SK-N-SH (cell line): ENCODE measurements around the gene ENKD1. TPM values are rescaled to one million over a fixed set of nuclear protein-coding genes. Genes with fewer than 3 reads are reported as not detected.

Experiments used
- CTCF ChIA-PET: fragments of 300-600, 350-600 bp; formaldehyde crosslinking; extraction: SDS; loops from one replicate; lab custom pipeline; 2021; lab: Yijun Ruan, JAX
- POLR2A ChIA-PET: fragments of 350-600 bp; sonication (Branson Sonifier 250); formaldehyde crosslinking; extraction: SDS; loops from one replicate; lab custom pipeline; 2020; ENCODE audit warnings: antibody characterized with exemption, inconsistent platforms; lab: Yijun Ruan, JAX
- DNase-seq: peaks from one replicate; pipeline ENCODE4 v3.0.0; 2012
- H2AFZ ChIP-seq: fragments of 200-600 bp; sonication (generic); 2 replicates; pipeline ENCODE4 v1.8.1; 2016; ENCODE audit warnings: antibody characterized with exemption, mild to moderate bottlenecking, low read depth
- H3F3A ChIP-seq: fragments of 200-600 bp; sonication (generic); replicated peaks from 2 replicates; pipeline ENCODE3; 2016; ENCODE audit warnings: antibody characterized with exemption, mild to moderate bottlenecking; ENCODE audit not compliant: insufficient read depth
- H3K27ac ChIP-seq, 2 experiments: fragments of 200-500 bp in 1 of 2; fragments of 200-600 bp in 1 of 2; sonication (Bioruptor generic) in 1 of 2; sonication (generic), shearing (Covaris generic) in 1 of 2; 2 replicates each; pipeline versions ENCODE4 v1.5.1 to v1.6.1; 2014 to 2016; ENCODE audit warnings: low read depth in 2 of 2, inconsistent platforms in 1 of 2, low read length in 1 of 2, mild to moderate bottlenecking in 1 of 2, mixed read lengths in 1 of 2
- H3K27me3 ChIP-seq: fragments of 200-600 bp; sonication (generic), shearing (Covaris generic); 2 replicates; pipeline ENCODE4 v1.6.1; 2016; ENCODE audit warnings: mixed run types; ENCODE audit not compliant: insufficient read depth
- H3K36me3 ChIP-seq, 2 experiments: fragments of 200-500 bp in 1 of 2; fragments of 200-600 bp in 1 of 2; sonication (Bioruptor generic) in 1 of 2; sonication (generic) in 1 of 2; replicated peaks in 1 of 2; 2 replicates each; pipeline versions ENCODE3 to v1.5.1; 2014 to 2016; ENCODE audit warnings: low read length in 1 of 2, mild to moderate bottlenecking in 1 of 2; ENCODE audit not compliant: insufficient read depth in 2 of 2, control insufficient read depth in 1 of 2
- H3K4me1 ChIP-seq, 2 experiments: fragments of 200-500 bp in 1 of 2; fragments of 200-600 bp in 1 of 2; sonication (Bioruptor generic) in 1 of 2; sonication (generic), shearing (Covaris generic) in 1 of 2; 2 replicates each; pipeline versions ENCODE4 v1.5.1 to v1.6.1; 2014 to 2016; ENCODE audit warnings: low read depth in 1 of 2, low read length in 1 of 2, mixed run types in 1 of 2; ENCODE audit not compliant: insufficient read depth in 2 of 2, control insufficient read depth in 1 of 2
- H3K4me2 ChIP-seq: fragments of 200-600 bp; sonication (generic), shearing (Covaris generic); 2 replicates; pipeline ENCODE4 v1.6.1; 2017; ENCODE audit warnings: mixed run types
- H3K4me3 ChIP-seq, 2 experiments: fragments of 200-500 bp in 1 of 2; fragments of 200-600 bp in 1 of 2; sonication (Bioruptor generic) in 1 of 2; sonication (generic), shearing (Covaris generic) in 1 of 2; 2 replicates each; pipeline versions ENCODE4 v1.5.1 to v1.8.1; 2014 to 2016; ENCODE audit warnings: low read depth in 2 of 2, inconsistent platforms in 1 of 2, low read length in 1 of 2, mild to moderate bottlenecking in 1 of 2, mixed read lengths in 1 of 2, moderate library complexity in 1 of 2
- H3K79me2 ChIP-seq: fragments of 200-600 bp; sonication (generic); 2 replicates; pipeline ENCODE4 v1.8.1; 2017; ENCODE audit warnings: mild to moderate bottlenecking; ENCODE audit not compliant: insufficient read depth
- H3K9ac ChIP-seq: fragments of 200-600 bp; sonication (generic); 2 replicates; pipeline ENCODE4 v1.6.1; 2017; ENCODE audit warnings: mixed run types
- H3K9me2 ChIP-seq: fragments of 200-600 bp; sonication (generic); 2 replicates; pipeline ENCODE4 v1.6.1; 2017; ENCODE audit warnings: mixed run types
- H3K9me3 ChIP-seq: fragments of 200-600 bp; sonication (generic); 2 replicates; pipeline ENCODE4 v1.6.1; 2017; ENCODE audit warnings: mixed run types, mild to moderate bottlenecking, moderate library complexity
- H4K20me1 ChIP-seq: fragments of 200-600 bp; sonication (generic); 2 replicates; pipeline ENCODE4 v1.6.1; 2017; ENCODE audit warnings: mild to moderate bottlenecking, mixed run types; ENCODE audit not compliant: insufficient read depth
- CTCF ChIP-seq: fragments of 200-600 bp; sonication (generic); IDR thresholded peaks from 2 replicates; pipeline ENCODE4 v1.6.1; 2017; ENCODE audit warnings: antibody characterized with exemption, mild to moderate bottlenecking, moderate library complexity
- ELF1 ChIP-seq: IDR thresholded peaks from 2 replicates; pipeline ENCODE4 v1.4.0; 2012
- EZH2phosphoT487 ChIP-seq: fragments of 200-600 bp; sonication (generic); IDR thresholded peaks from 2 replicates; pipeline ENCODE4 v1.6.1; 2017; ENCODE audit warnings: low read depth, mixed run types, mild to moderate bottlenecking, antibody characterized with exemption, moderate library complexity, borderline replicate concordance
- FOXJ3 ChIP-seq: sonication (generic); formaldehyde crosslinking; IDR thresholded peaks from 2 replicates; pipeline ENCODE4 v1.5.1; 2020; ENCODE audit warnings: mild to moderate bottlenecking, missing genetic modification reagents
- FOXM1 ChIP-seq: IDR thresholded peaks from 2 replicates; pipeline ENCODE4 v1.4.0; 2012; ENCODE audit warnings: low read depth, mild to moderate bottlenecking
- JUND ChIP-seq: IDR thresholded peaks from 2 replicates; pipeline ENCODE4 v1.4.0; 2012
- MAX ChIP-seq: IDR thresholded peaks from 2 replicates; pipeline ENCODE4 v1.4.0; 2012; ENCODE audit warnings: low read depth
- MXI1 ChIP-seq: IDR thresholded peaks from 2 replicates; pipeline ENCODE4 v1.6.1; 2012; ENCODE audit warnings: mild to moderate bottlenecking, low read depth, low read length, improper control_type of control experiment
- NFIC ChIP-seq: IDR thresholded peaks from 2 replicates; pipeline ENCODE4 v1.4.0; 2012; ENCODE audit warnings: borderline replicate concordance
- NRF1 ChIP-seq: IDR thresholded peaks from 2 replicates; pipeline ENCODE4 v1.6.1; 2012; ENCODE audit warnings: low read depth, mild to moderate bottlenecking, low read length
- RCOR1 ChIP-seq: fragments of 150-350 bp; IDR thresholded peaks from 2 replicates; pipeline ENCODE4 v1.6.1; 2017; ENCODE audit warnings: antibody characterized with exemption, low read length
- REST ChIP-seq: IDR thresholded peaks from 2 replicates; pipeline ENCODE4 v1.6.1; 2012; ENCODE audit warnings: mild to moderate bottlenecking, low read depth, low read length, moderate library complexity
- RFX5 ChIP-seq: IDR thresholded peaks from 2 replicates; pipeline ENCODE4 v1.6.1; 2012; ENCODE audit warnings: mild to moderate bottlenecking, improper control_type of control experiment, low read length
- RXRA ChIP-seq: IDR thresholded peaks from 2 replicates; pipeline ENCODE4 v1.4.0; 2012; ENCODE audit warnings: low read depth, mild to moderate bottlenecking, borderline replicate concordance
- SMC3 ChIP-seq: IDR thresholded peaks from 2 replicates; pipeline ENCODE4 v1.6.1; 2012; ENCODE audit warnings: low read depth, low read length, improper control_type of control experiment
- TCF12 ChIP-seq: IDR thresholded peaks from 2 replicates; pipeline ENCODE4 v1.4.0; 2012
- YY1 ChIP-seq: IDR thresholded peaks from 2 replicates; pipeline ENCODE4 v1.4.0; 2012; ENCODE audit warnings: low read depth, mild to moderate bottlenecking
- ZBTB33 ChIP-seq: IDR thresholded peaks from 2 replicates; pipeline ENCODE4 v1.4.0; 2012; ENCODE audit warnings: low read depth, borderline replicate concordance
- WGBS: methylation state at CpG from one replicate; pipeline ENCODE4 v1.1.6; 2017; ENCODE audit warnings: low lambda C conversion rate; 5-methylcytosine and 5-hydroxymethylcytosine counted together
- polyA plus RNA-seq, 3 experiments: library from polyadenylated mRNA; depleted of rRNA; stranded (reverse); fragments of >200 nt; gene quantifications; 2 replicates each; pipeline ENCODE4 v1.2.3, GENCODE V29; 2012

Gene ENKD1
- polyA plus RNA-seq, 1 of the 3 experiments (the other 2 are of a cell fraction), result 21.0 TPM

GRCh38 chr16:67683767-67684166 is 17.2 kb upstream of the ENKD1 start:
- H3K79me2 ChIP-seq, result no peaks in the 10 kb centered on the region
- H3K27ac ChIP-seq, result no peak overlapping the region
- H3K9ac ChIP-seq, result no peak overlapping the region
- H3K9me3 ChIP-seq, result no peaks in the 10 kb centered on the region
- 86% methylated on average over 4 of the region's 4 CpGs for WGBS
- H3K27me3 ChIP-seq, result no peaks in the 10 kb centered on the region
- POLR2A ChIA-PET, result interaction anchor here (0.6 kb wide), 1 partner anchor 13 kb away, joined by 4 read pairs; no protein-coding TSS in a partner anchor
- H3F3A ChIP-seq, result peaks cover 4% of the 10 kb centered on the region
- H3K9me2 ChIP-seq, result no peaks in the 10 kb centered on the region
- no peak overlapping the region for H3K4me2 ChIP-seq
- CTCF ChIA-PET, result interaction anchor here (1.4 to 4.2 kb wide), 2 partner anchors 11 to 16 kb away, joined by 3 to 23 read pairs; no protein-coding TSS in a partner anchor
- no peak overlapping the region for H3K4me3 ChIP-seq
- TF ChIP-seq RXRA (no peak), NRF1 (no peak), MAX (no peak), JUND (no peak), RFX5 (no peak), FOXM1 (no peak), NFIC (no peak)
- TF ChIP-seq, all 33 proteins: peak for 0
- no peaks in the 10 kb centered on the region for H4K20me1 ChIP-seq
- no peaks in the 10 kb centered on the region for H3K4me1 ChIP-seq
- H2AFZ ChIP-seq, result no peak overlapping the region
- no peak for DNase-seq
- peaks cover 10 to 20% of the 10 kb centered on the region in 2 experiments for H3K36me3 ChIP-seq

- H3K9ac ChIP-seq, result no peak overlapping the region
- H3K9me2 ChIP-seq, result no peaks in the 10 kb centered on the region
- no peaks in the 10 kb centered on the region for H3K9me3 ChIP-seq
- CTCF ChIA-PET, result interaction anchor here (0.8 to 4.2 kb wide), 5 partner anchors 7 to 136 kb away, joined by 3 to 23 read pairs (median 4); no protein-coding TSS in a partner anchor
- no peak overlapping the region for H3K4me3 ChIP-seq
- no peaks in the 10 kb centered on the region for H3K27me3 ChIP-seq
- H3K27ac ChIP-seq, result no peak overlapping the region
- DNase-seq, result no peak
- 89% methylated on average over 10 of the region's 10 CpGs for WGBS
- no peaks in the 10 kb centered on the region for H3F3A ChIP-seq
- H3K79me2 ChIP-seq, result no peaks in the 10 kb centered on the region
- no peaks in the 10 kb centered on the region for H4K20me1 ChIP-seq
- H3K36me3 ChIP-seq, result peaks cover 19 to 21% of the 10 kb centered on the region in 2 experiments
- H3K4me1 ChIP-seq, result no peaks in the 10 kb centered on the region; a peak in 1 of 4 replicates
- no peak overlapping the region for H3K4me2 ChIP-seq
- POLR2A ChIA-PET, result no interaction called here
- H2AFZ ChIP-seq, result no peak overlapping the region
- no peak for TF ChIP-seq MAX
- TF ChIP-seq MXI1, result no peak
- TF ChIP-seq RCOR1, result no peak
- TF ChIP-seq SMC3, result no peak
- no peak for TF ChIP-seq ELF1
- TF ChIP-seq TCF12, result no peak
- TF ChIP-seq NRF1, result no peak
- TF ChIP-seq CTCF, result no peak
- no peak for TF ChIP-seq REST
- no peak for TF ChIP-seq FOXJ3 (CRISPR knock-in tag)
- no peak for TF ChIP-seq EZH2phosphoT487
- no peak for TF ChIP-seq FOXM1
- no peak for TF ChIP-seq YY1
- no peak for TF ChIP-seq ZBTB33
Observed at GRCh38 chr16:67679935-67680897, 13.7 kb upstream of the ENKD1 start.
